ENCODE results near the gene OR51A7.
"Not testable (repeated sequence)": the region's sequence is repeated elsewhere in the genome, so short reads cannot be mapped to it uniquely, and the experiment has no call there.

The OR51A7 gene, protein sequence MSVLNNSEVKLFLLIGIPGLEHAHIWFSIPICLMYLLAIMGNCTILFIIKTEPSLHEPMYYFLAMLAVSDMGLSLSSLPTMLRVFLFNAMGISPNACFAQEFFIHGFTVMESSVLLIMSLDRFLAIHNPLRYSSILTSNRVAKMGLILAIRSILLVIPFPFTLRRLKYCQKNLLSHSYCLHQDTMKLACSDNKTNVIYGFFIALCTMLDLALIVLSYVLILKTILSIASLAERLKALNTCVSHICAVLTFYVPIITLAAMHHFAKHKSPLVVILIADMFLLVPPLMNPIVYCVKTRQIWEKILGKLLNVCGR

GRCh38 chr11:4903484-4903883 is at the start of gene OR51A7:
Gene OR51A7, plus strand, starts transcription at chr11:4903783. Its CDS starts 3,587 bp downstream, at chr11:4907370.
- no peak for DNase-seq (ENCODE audit: low spot score)

- DNase-seq (ENCODE audit: low spot score), result not testable (repeated sequence)
Measured at GRCh38 chr11:4854286-4854685, 49.3 kb upstream of the OR51A7 start.

DNA sequence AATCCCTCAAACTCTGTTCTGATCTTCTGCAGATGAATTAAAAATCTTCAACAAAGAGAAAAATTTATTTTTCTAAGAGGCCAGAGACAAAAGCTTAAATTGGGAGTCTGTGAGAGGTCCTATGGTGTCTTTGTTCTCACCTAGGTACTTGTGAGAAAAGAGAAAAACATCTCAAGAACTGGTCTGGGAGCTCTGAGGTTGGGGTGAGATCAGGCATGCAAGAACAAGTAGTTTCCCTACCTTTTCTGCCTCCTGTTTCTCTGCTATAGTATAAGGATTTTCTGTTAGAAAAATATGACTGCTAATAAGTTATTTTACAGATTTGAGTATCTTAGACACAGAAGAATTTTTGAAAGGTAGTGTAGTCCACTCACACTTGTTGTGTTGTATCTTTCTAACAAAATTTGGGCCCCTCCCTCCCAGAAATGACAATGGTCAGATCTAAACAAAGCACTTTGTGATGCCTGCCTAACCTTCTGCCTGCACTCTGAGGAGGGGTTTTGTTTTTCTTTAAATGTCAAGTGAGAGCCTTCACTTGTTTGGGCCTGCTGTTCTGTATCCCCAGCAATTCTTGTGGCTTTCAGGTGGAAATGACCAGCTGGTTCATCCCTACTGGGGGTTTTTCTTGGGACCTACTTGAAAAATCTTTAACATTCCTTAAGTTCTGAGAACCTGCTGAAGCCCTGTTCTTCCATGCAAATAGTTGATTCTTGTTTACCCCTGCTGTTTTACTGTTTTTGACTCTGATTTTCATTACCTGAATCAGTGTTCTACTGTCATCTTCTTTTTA is 40.9 kb upstream of the OR51A7 start:
- no peak for DNase-seq (ENCODE audit: low spot score)

DNA sequence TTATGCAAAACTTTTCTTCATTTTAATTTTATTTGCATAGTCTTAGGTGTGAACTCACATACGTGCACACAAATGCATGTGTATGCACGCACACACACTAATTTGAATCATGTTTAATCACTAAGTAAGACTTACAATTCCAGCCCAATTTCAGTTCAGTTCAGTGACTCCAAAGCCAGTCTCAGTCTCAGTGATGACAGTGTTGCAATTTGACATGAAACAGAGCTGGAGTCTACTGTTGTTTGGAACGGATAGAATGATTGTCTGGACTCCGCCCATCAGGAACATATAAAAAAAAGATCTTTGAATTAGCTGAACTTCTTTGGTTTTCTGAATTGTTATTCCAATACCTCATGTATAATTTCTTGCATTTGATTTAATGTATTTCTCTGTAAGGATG is 39.7 kb upstream of the OR51A7 start:
- no peak for DNase-seq (ENCODE audit: low spot score)

DNA sequence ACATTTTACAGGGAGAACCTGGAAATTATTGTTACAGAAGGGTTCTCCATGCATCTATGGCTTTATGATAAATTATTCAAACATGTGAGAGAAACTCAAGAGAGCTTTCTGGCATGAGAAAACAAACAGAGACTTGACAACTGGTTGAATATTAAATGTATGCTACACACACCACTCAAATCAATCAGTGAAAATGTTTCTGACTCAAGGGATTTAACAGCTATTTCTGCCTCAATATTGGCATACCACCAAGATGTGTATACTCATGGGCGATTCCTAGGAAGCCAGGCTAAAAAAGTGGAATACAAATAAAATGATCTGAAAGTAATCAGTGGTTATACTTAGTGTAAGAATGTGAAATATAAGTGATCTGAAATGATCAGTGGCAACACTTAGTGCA is 37.7 kb upstream of the OR51A7 start:
- peak; percentile 47 for DNase-seq (ENCODE audit: low spot score)

GRCh38 chr11:4881188-4881587 is 22.4 kb upstream of the OR51A7 start:
- no peak for DNase-seq (ENCODE audit: low spot score)

DNA sequence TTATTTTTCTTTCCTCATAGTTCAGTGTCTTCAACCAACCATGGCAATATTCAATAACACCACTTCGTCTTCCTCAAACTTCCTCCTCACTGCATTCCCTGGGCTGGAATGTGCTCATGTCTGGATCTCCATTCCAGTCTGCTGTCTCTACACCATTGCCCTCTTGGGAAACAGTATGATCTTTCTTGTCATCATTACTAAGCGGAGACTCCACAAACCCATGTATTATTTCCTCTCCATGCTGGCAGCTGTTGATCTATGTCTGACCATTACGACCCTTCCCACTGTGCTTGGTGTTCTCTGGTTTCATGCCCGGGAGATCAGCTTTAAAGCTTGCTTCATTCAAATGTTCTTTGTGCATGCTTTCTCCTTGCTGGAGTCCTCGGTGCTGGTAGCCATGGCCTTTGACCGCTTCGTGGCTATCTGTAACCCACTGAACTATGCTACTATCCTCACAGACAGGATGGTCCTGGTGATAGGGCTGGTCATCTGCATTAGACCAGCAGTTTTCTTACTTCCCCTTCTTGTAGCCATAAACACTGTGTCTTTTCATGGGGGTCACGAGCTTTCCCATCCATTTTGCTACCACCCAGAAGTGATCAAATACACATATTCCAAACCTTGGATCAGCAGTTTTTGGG is 21.6 kb upstream of the OR51A7 start, which contains the start of gene OR51T1:
Gene OR51T1, plus strand, starts transcription at position 41 of the 641 bp plus-strand sequence. Its CDS starts 0 bp downstream, at position 41.
- peak; percentile 55 for DNase-seq (ENCODE audit: low spot score)

GRCh38 chr11:4882543-4882942 is 21.0 kb upstream of the OR51A7 start:
- no peak for DNase-seq (ENCODE audit: low spot score)

GRCh38 chr11:4884361-4884760 is 19.2 kb upstream of the OR51A7 start:
- no peak for DNase-seq (ENCODE audit: low spot score)

DNA sequence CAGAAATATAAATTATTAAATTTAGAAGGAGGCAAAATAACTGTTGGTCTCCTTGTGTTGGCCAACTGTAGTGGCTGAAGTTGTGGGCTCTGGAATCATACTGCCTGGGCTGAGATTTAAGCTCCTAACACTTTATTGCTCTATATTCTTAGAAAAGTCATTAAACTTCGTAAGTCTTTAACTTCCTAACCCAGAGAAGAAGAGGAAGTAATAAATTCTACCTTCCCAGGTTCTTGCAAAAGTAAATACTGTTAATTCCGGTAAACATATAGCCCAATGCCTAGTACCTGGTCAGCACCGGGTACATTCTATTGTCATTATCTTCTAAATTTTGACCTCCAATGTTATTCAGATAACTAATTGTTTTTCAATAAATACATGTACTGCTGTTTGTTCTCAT is 17.4 kb upstream of the OR51A7 start:
- no peak for DNase-seq (ENCODE audit: low spot score)

DNA sequence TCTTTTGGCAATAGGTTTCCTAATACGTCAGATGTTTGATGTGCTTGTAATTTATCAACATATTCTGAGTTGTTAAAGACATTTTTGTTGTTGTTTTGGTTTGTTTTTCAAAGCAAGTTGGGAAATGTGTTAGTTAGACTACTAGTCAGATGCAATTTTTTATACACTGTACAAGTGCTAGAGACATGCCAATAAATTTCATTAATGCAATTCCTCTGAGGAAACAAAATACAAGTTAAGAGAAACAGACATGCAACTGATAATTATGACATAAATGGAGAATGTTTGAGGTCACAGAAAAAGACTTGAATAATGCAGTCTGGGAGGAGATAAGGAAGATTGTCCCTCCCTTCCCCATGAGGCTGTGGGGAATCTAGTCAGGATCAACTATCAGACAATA is 16.0 kb upstream of the OR51A7 start:
- DNase-seq (ENCODE audit: low spot score), result no peak

GRCh38 chr11:4890279-4890678 is 13.3 kb upstream of the OR51A7 start:
- DNase-seq (ENCODE audit: low spot score), result no peak

DNA sequence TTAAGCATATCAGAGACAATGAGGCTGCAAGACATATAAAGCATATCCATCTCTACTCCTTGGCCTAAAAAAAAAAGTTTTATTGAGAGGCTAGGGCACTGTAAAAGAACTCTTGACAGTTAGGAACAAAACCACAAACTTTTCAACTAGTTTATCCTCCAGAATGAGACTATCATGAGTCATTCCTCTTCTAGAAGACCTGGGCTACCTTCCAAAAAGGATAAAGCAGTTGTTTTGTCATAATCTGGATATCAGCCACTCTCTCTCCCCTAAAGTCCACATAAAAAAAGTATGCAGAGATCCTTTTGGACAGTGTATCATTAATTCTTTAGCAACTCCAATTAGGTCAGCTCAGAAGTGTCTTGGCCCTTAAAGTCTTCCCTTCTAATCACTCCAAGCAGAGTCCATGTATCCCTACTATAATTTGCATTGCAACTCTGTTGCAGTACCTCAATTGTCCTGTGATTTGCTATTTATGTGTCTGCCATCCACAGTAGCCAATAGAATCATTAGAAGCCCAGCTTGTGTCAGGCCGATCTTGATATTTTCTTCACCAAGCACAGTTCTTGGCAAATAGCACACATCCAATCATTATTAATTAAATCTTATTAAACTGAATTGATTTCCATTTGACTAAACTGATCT is 11.5 kb upstream of the OR51A7 start:
- peak; percentile 80 for DNase-seq (ENCODE audit: low spot score)

- peak; percentile 79 for DNase-seq (ENCODE audit: low spot score)
Measured at GRCh38 chr11:4916581-4916980, 13.0 kb downstream of the OR51A7 start.

DNA sequence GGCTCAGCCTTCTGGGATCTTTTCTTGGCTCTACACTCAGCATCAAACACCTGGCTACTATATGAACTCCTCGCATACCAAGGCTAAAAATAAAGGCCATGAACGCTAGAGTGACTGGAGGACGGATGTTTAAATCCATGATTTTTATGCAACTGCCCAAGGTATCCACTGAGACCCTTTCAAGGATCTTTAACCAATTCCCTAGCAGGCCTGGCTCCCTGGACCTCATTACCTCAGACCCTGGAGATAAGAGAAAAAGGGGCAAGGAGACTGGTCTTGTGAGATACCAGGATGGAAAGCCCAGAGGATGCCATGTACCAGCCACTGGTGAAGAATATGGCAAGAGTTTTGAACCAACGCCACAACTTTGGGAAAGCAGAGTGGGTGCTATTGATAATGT is 15.7 kb downstream of the OR51A7 start, which contains the start of gene OR51G2:
Gene OR51G2, minus strand, starts transcription at position 101 of the 400 bp plus-strand sequence. CDS start 3,687 bp downstream, outside the sequence.
- no peak for DNase-seq (ENCODE audit: low spot score)

GRCh38 chr11:4921796-4922195 is 18.2 kb downstream of the OR51A7 start:
- DNase-seq (ENCODE audit: low spot score), result peak; percentile 5

DNA sequence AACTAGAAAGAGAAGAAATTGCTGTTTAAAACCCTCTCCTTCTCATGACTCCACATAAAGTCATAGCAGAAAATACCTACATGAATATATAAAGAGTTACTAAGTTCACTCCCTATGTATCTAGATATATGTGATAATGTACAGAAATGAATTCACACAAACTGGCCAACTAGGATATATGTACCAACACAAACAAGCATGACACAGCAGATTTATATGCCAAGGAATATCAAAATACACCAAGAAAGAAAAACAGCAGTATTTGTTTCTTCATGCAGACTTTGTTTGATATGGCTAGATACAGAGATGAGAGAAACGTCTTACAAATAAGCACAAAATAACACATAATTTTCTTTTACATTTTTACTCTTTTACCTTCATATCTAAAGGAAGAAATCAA is 18.7 kb downstream of the OR51A7 start:
- DNase-seq (ENCODE audit: low spot score), result no peak

DNA sequence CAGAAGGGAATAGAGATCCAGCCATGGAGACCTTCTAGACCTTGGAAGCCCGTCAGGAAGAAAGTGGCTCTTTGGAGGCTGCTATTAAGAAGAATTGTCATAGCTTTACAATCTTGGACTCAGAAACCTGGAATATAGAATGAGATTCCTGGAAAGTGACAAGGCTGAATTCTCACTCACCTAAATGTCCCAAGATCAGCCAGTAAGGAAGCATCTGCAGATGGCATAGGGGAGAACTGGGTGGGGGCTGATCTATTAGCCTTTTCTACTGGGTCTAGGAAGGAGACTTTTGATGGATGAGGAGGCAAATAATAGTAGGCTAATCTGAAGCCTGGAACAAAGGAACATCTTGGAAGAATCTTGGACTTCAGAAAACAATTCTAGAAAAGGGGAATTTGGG is 20.7 kb downstream of the OR51A7 start, which contains the start of gene OR51G1:
Gene OR51G1, minus strand, starts transcription at position 101 of the 400 bp plus-strand sequence. Its CDS starts 0 bp downstream, at position 101.
- DNase-seq (ENCODE audit: low spot score), result no peak

DNA sequence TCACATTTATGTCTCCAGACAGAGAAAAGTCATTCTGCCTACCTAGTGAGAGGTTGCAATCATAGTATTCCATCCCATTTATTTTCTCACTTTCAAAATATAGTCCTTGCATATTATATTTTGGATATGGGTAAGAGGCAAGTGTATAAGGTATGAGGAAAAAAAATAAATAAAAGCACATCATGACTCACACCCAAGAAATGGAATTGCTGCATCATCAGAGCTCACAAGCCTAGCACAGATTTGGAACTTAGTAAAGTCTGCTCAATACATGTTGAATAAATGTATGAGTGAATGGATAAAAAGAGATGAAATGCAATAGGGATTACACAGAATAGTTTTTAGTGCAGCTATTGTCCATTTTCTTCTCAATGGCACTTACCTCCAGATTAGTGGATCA is 23.0 kb downstream of the OR51A7 start:
- peak; percentile 9 for DNase-seq (ENCODE audit: low spot score)

- no peak for DNase-seq (ENCODE audit: low spot score)
Measured at GRCh38 chr11:4932751-4933150, 29.2 kb downstream of the OR51A7 start.

GRCh38 chr11:4936745-4937144 is 33.2 kb downstream of the OR51A7 start:
- DNase-seq (ENCODE audit: low spot score), result no peak

DNA sequence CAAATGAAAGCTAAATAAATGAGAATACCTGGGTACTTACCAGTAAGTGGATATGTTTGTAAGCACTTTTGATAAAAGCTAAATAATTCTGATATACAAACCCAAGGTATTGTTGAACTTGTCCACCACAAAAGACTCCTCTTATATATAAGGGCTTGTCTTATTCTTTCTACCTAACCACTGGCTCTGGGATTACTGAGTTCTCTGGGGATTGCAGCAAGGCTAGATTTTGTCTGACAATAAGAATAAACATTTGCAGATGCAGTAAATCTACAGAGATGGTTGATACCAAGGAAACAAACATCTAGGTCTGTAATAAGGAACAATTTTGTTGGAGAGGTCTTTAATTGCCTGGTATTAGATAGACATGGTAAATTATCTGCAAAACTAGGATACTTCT is 43.9 kb downstream of the OR51A7 start, which contains the start of gene OR51A4:
Gene OR51A4, minus strand, starts transcription at position 101 of the 400 bp plus-strand sequence. CDS start 505 bp downstream, outside the sequence.
- no peak for DNase-seq (ENCODE audit: low spot score)
